Muscle layer of colon (tissue), 2 donors: ENCODE results near the gene XXYLT1.
"Not testable (repeated sequence)": the region's sequence is repeated elsewhere in the genome, so short reads cannot be mapped to it uniquely, and the experiment has no call there.

Experiments
- H3K27ac ChIP-seq: one replicate; pipeline ENCODE4 v1.7.0; 2013; ENCODE audit warnings: low read depth, mild to moderate bottlenecking, low read length, moderate library complexity
- H3K27me3 ChIP-seq, 2 donors: one replicate each; pipeline ENCODE4 v1.7.0; 2013; ENCODE audit warnings: low read length in 2 of 2, mild to moderate bottlenecking in 2 of 2; ENCODE audit not compliant: insufficient read depth in 2 of 2, control insufficient read depth in 1 of 2
- H3K36me3 ChIP-seq: one replicate; pipeline ENCODE4 v1.7.0; 2013; ENCODE audit warnings: mild to moderate bottlenecking, low read length; ENCODE audit not compliant: insufficient read depth
- H3K4me1 ChIP-seq: one replicate; pipeline ENCODE4 v1.7.0; 2013; ENCODE audit warnings: mild to moderate bottlenecking, low read length; ENCODE audit not compliant: insufficient read depth
- H3K4me3 ChIP-seq, 2 donors: one replicate each; pipeline ENCODE4 v1.7.0; 2013; ENCODE audit warnings: low read length in 2 of 2, low read depth in 1 of 2, mild to moderate bottlenecking in 1 of 2, moderate library complexity in 1 of 2
- H3K9ac ChIP-seq: one replicate; pipeline ENCODE4 v1.7.0; 2013; ENCODE audit warnings: low read length
- H3K9me3 ChIP-seq: one replicate; pipeline ENCODE4 v1.7.0; 2013; ENCODE audit warnings: mild to moderate bottlenecking, low read length
- donor health status: abdominal sarcoma.
- donor health status: Adenocarcinoma of cecum.

XXYLT1 gene, protein sequence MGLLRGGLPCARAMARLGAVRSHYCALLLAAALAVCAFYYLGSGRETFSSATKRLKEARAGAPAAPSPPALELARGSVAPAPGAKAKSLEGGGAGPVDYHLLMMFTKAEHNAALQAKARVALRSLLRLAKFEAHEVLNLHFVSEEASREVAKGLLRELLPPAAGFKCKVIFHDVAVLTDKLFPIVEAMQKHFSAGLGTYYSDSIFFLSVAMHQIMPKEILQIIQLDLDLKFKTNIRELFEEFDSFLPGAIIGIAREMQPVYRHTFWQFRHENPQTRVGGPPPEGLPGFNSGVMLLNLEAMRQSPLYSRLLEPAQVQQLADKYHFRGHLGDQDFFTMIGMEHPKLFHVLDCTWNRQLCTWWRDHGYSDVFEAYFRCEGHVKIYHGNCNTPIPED

DNA sequence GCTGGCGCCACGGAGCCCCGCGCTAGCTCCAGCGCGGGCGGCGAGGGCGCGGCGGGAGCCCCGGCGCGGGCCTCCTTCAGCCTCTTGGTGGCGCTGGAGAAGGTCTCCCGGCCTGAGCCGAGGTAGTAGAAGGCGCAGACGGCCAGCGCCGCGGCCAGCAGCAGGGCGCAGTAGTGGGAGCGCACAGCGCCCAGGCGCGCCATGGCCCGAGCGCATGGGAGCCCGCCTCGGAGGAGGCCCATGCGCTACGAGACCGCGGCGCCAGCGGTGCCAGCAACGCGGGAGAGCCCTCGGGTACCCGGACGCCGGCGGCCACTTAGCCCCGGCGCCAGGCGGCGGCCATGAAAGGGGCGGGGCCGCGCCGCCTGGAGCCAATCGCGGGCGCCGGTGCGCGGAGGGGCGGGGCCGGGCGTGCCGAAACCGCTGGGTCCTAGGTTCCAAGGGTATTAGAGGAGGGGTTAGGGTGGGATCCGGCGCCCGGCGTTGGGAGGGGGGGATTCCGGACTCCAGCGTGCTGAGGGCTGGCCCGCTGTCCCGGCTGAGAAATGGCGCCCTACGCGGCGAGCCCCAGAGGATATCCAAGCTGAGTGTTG is at the start of gene XXYLT1:
TSS of gene XXYLT1 (minus strand) at position 343 of the 593 bp plus-strand sequence. CDS start at position 242, 101 bp downstream.
- peak within 1 kb of the TSS; percentile 80 for H3K27ac ChIP-seq
- peaks cover 6% of the 10 kb centered on the region for H3K36me3 ChIP-seq
- peak within 1 kb of the TSS; percentile 32 for H3K9ac ChIP-seq
- H3K27me3 ChIP-seq: no peaks in the 10 kb centered on the region
- peaks cover 21% of the 10 kb centered on the region for H3K4me1 ChIP-seq
- H3K9me3 ChIP-seq: no peaks in the 10 kb centered on the region
- H3K4me3 ChIP-seq: peak within 1 kb of the TSS; percentile 84 to 88

DNA sequence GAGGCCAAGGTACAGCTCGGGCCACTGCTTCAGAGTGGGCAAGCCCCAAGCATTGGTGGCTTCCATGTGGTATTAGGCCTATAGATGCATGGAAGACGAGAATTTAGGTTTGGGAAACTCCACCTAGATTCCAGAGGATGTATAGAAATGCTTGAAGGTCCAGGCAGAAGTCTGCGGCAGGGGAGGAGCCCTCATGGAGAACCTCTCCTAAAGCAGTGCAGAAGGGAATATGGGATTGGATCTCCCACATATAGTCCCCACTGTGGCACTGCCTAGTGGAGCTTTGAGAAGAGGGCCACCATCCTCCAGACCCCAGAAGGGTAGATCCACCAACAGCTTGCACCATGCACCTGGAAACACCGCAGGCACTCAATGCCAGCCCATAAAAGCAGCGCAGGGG is 48.1 kb upstream of the XXYLT1 start:
- Histone ChIP-seq H3K27ac (no peak overlapping the region), H3K9ac (no peak overlapping the region), H3K27me3 (no peaks in the 10 kb centered on the region)

DNA sequence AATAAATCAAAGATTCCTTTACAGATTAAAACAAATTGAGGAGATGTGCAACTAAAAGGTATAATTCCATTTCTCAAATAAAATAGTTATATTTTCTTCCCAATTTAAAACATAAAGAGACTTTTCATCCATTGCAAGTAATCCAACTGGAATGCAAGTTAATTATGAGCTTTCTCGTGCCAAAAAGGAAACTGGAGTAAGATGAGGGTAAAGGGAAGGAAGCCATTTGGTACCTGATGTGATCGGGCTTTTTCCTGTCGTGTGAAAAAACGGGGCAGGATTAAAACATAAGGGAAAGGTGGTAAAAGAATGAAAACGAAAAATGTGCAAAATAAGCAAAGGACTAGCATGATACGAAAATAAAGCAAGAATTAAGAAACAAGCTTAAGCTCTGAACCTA is 41.8 kb upstream of the XXYLT1 start:
- Histone ChIP-seq H3K9me3 (no peaks in the 10 kb centered on the region), H3K27me3 (no peaks in the 10 kb centered on the region), H3K36me3 (no peaks in the 10 kb centered on the region), H3K4me1 (no peaks in the 10 kb centered on the region), H3K27ac (no peak overlapping the region), H3K4me3 (no peak overlapping the region), H3K9ac (no peak overlapping the region)

More for the DNA sequence above, 48.1 kb upstream of the XXYLT1 start:
- Histone ChIP-seq H3K4me1 (no peaks in the 10 kb centered on the region), H3K9me3 (no peaks in the 10 kb centered on the region), H3K4me3 (no peak overlapping the region), H3K36me3 (peaks cover 12% of the 10 kb centered on the region)

DNA sequence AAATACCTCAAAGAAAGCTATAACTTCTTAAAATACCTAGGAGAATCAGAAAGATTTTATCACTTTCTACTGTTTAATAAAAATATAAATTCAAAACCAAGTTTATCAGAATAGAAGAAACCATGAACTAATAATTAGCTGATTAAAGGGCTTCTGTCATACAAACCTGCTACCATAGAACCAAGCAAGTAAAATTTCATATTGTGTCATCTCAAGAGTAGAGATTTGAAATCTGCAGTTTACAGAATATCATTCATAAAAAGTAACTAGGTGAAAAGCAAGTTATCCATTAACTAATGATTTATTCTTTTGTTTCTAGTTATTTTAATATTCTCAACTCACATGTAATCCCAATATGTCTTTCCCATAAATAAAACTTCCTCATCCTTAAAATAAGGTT is 36.8 kb upstream of the XXYLT1 start:
- Histone ChIP-seq H3K27ac (no peak overlapping the region), H3K4me1 (no peaks in the 10 kb centered on the region), H3K4me3 (no peak overlapping the region), H3K27me3 (no peaks in the 10 kb centered on the region), H3K9me3 (no peaks in the 10 kb centered on the region), H3K36me3 (no peaks in the 10 kb centered on the region), H3K9ac (no peak overlapping the region)

DNA sequence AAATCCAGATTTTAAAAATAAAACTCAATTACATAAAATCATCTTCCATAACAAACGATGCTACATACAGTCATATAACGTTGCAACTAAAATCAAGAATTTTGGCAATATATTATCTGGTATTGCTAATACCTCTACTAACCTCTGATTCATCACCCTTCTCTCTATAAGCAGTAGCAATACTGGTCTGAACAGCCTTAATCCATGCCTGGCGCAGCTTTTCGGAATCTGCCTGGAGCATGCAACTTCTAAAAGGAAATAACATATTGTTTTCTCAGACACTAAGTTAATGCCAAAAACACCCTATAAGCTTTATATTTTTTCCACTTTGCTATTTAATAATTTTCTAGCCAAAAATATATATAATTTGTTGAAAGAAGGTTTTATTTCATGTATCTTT is 35.4 kb upstream of the XXYLT1 start:
- Histone ChIP-seq H3K4me3 (no peak overlapping the region), H3K27me3 (no peaks in the 10 kb centered on the region), H3K27ac (no peak overlapping the region), H3K9me3 (no peaks in the 10 kb centered on the region), H3K9ac (no peak overlapping the region), H3K36me3 (peaks cover 6% of the 10 kb centered on the region), H3K4me1 (no peaks in the 10 kb centered on the region)

DNA sequence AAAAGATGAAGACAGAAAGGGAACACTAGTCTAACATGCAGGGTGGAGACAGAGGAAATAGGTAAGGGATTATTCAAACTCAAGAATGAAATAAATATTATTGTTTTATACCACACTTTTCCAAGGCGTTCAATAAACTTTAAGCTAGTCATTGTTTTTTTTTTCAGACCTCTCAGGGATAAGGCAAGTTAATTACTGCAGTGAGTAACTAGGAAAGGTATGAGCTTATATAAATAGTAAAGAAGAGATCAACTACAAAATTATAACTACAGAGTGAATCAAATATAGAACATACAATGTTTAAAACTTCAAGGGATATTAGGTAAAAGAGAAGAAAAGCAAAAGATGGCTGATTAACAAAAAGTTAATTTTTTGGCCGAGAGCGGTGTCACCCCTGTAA is 31.5 kb upstream of the XXYLT1 start:
- H3K27ac ChIP-seq: no peak overlapping the region
- H3K4me1 ChIP-seq: no peaks in the 10 kb centered on the region
- peaks cover 8% of the 10 kb centered on the region for H3K36me3 ChIP-seq
- no peaks in the 10 kb centered on the region for H3K27me3 ChIP-seq
- no peak overlapping the region for H3K9ac ChIP-seq
- no peaks in the 10 kb centered on the region for H3K9me3 ChIP-seq
- H3K4me3 ChIP-seq: no peak overlapping the region

DNA sequence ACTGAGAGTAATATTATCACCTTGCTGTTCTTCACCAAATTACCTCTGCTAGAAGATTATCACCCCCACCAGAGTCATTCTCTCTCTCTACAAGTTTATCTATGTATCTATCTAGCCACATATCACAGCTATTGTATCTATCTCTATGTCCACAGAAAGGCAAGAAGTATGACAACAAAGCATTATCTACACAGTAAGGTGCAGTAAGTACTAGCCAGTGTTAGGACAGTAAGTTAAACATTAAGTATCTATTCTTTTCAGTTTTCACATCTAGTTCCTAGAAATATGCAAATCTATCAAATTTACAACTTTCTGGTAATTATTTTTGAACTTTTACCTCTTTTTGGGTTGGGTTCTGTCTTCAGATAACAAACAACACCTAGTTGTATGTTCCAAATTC is 26.5 kb upstream of the XXYLT1 start:
- no peaks in the 10 kb centered on the region for H3K9me3 ChIP-seq
- H3K36me3 ChIP-seq: peaks cover 8% of the 10 kb centered on the region
- H3K4me3 ChIP-seq: no peak overlapping the region
- H3K27ac ChIP-seq: no peak overlapping the region
- no peaks in the 10 kb centered on the region for H3K4me1 ChIP-seq
- H3K9ac ChIP-seq: no peak overlapping the region
- no peaks in the 10 kb centered on the region for H3K27me3 ChIP-seq

DNA sequence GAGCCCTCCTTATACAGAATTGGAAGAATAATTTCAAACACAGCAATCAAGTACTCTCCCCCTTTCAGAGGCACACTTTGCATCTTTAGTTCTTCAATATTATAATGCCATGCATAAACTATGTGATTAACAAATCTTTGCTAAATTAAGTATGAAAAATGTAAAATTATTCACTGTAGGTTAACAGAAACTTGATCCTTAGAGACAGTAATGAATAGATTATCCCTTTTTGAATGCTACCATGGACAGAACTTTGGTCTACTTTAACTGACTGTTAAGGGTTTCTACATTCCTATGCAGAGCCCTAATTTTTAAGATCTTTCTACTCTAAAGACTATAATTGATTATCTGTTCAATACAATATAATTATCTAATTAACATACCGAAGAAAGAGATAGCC is 25.7 kb upstream of the XXYLT1 start:
- Histone ChIP-seq H3K4me1 (no peaks in the 10 kb centered on the region), H3K9me3 (no peaks in the 10 kb centered on the region), H3K27ac (no peak overlapping the region), H3K36me3 (peaks cover 10% of the 10 kb centered on the region), H3K27me3 (no peaks in the 10 kb centered on the region), H3K4me3 (no peak overlapping the region), H3K9ac (no peak overlapping the region)

DNA sequence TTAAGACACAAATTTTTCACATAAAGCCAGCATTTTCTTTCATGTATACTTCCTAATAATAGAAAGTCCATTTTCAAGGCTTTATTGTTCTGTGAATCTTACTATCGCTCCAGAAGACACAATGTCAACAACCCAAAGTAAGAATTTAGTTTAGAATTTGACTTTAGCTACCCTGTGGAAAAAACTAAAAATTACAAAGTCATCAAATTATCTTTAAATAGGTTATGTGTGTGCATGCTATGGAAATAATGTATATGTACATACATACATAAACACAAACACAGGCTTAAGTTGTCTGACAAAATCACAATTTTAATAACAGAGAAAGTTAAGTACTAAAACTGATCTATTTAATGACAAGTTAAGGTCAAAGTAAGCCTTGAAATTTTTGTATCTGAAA is 20.2 kb upstream of the XXYLT1 start:
- Histone ChIP-seq H3K9me3 (no peaks in the 10 kb centered on the region), H3K36me3 (peaks cover 28% of the 10 kb centered on the region), H3K4me1 (no peaks in the 10 kb centered on the region), H3K27me3 (no peaks in the 10 kb centered on the region), H3K27ac (no peak overlapping the region), H3K9ac (no peak overlapping the region), H3K4me3 (no peak overlapping the region)

DNA sequence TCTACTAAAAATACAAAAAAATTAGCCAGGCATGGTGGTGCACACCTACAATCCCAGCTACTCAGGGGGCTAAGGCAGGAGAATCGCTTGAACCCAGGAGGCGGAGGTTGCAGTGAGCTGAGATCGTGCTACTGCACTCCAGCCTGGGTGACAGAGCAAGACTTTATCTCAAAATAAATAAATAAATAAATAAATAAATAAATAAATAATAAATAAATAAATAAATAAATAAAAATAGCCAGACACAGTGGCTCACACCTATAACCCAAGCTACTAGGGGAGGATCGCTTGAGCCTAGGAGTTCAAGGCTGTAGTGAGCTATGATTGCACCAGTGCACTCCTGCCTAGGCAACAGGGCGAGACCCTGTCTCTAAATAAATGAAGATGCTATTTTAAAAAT is 19.7 kb upstream of the XXYLT1 start:
- H3K9ac ChIP-seq, H3K4me3 ChIP-seq, H3K27me3 ChIP-seq, H3K9me3 ChIP-seq, H3K27ac ChIP-seq, H3K4me1 ChIP-seq: not testable (repeated sequence)
- peaks cover 28% of the 10 kb centered on the region for H3K36me3 ChIP-seq

DNA sequence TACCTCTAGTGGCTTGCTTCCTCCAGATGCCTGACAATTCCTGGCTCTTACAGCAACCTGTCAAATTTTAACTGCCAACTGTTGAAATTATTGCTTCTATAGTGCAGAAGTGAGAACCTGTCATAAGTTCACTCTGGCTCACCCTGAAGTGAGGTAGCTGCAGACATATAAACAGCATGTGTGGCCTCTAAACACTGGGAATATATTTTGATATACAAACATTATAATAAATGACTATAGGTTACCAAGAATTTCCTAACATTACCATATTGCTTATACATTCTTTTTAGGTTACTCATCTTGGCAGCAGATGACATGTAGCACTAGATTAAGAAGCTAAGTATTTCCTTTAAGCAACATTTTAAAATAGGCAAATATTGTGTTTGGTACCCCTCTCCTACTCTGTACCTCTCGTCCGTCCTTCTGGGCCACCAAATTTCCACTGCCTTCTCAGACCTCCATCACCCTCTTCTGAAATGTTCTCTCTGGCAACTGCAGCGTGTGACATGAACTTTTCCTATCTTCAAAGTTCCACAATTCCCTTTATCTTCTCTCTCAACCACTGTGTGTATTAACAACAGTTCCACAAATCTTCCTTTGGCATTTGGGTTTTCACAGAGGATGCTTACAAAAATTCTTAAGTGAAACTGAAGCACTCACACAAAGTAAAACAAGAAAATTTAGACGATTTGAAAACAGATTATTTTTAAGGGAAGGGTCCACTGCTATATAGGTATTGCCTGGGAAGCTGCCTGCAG is 15.3 kb upstream of the XXYLT1 start:
- Histone ChIP-seq H3K4me1 (no peaks in the 10 kb centered on the region), H3K36me3 (peaks cover 40% of the 10 kb centered on the region), H3K9ac (no peak overlapping the region), H3K27ac (no peak overlapping the region), H3K9me3 (no peaks in the 10 kb centered on the region), H3K27me3 (no peaks in the 10 kb centered on the region), H3K4me3 (no peak overlapping the region)
